GM10266 (cell line): ENCODE results near the gene OLIG2.
A peak's percentile ranks its signal among the peaks of the same experiment; 100 is the strongest.

Experiments used
- DNase-seq: peaks from one replicate; pipeline ENCODE4 v3.0.0; 2012; ENCODE audit errors: extremely low spot score
- CTCF ChIP-seq: IDR thresholded peaks from 2 replicates; pipeline ENCODE4 v1.5.1; 2012; ENCODE audit warnings: mild to moderate bottlenecking, low read depth; ENCODE audit not compliant: control insufficient read depth, insufficient read depth; ENCODE audit errors: missing control alignments

OLIG2 gene

DNA sequence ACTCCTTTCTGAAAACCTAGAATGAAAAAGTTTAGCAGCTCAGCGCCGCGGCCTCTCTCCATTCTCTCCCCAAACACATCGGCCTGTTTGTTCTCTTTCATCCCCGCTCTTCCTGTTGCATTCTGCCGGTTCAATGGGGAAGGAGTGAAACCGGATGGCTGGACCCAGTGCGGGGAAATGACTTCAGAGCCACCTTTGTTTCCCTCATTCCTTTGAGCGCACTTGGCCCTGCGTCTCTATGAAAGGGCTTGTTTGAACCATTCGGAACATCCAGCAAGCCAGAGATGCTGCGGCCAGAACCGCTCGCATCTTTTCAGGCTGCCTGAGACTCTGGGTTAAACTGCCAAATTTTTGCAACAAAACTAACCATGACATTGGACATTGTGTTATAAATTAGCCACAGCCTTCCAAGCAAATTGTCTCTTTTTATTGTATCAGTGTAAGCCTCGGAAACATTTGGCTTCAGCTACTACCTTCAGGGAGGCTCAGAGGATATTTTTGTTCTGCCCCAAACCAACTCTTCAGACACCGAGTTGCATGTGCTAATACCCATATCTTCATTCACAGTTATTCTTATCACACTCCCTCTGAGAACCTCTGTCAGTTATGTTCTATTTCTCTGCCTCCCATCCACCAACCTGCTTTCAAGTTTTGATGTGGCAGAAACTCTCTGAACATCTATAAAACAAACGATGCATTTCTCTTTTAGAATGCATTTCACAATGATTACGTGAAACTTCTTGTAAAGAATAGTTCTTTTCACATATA is 39.1 kb downstream of the OLIG2 start:
- no peak for DNase-seq
- no peak for TF ChIP-seq CTCF

GRCh38 chr21:33067043-33067442 is 41.3 kb downstream of the OLIG2 start:
- no peak for DNase-seq
- TF ChIP-seq CTCF: no peak

- no peak for TF ChIP-seq CTCF
- DNase-seq: no peak
Measured at GRCh38 chr21:33067457-33067856, 41.7 kb downstream of the OLIG2 start.

DNA sequence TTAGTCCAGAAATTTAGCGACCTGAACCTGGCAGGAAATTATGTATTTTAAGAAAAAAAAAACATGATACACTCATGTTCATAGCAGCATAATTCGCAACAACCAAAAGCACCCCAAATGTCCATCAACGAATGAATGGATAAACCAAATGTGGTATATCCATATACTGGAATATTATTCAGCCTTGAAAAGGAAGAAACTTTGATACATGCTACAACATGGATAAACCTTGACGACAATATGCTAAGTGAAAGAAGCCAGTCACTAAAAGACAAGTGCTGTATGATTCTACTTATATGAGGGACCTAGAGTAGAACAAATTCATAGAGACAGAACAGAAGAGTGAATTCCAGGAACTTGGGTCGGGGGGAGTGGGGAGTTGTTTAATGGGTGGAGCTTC is 43.5 kb downstream of the OLIG2 start:
- DNase-seq: no peak

DNA sequence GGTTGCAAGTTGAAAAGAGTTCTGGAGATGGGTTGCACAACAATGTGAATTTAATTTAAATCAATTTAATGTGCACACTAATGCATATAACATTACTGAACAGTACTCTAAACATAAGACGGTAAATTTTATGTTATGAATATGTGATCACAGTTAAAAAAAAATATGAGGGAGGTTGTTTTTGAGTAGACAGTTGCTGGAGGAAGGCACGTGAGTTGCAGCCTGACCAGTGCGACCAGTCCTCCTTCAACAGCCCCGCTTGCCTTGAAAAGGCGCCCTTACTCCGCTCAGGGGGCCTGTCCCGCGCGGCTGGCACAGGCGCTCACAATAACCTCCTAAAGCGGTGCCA is 43.9 kb downstream of the OLIG2 start:
- no peak for TF ChIP-seq CTCF
- no peak for DNase-seq

More for the DNA sequence above, 43.5 kb downstream of the OLIG2 start:
- no peak for TF ChIP-seq CTCF

DNA sequence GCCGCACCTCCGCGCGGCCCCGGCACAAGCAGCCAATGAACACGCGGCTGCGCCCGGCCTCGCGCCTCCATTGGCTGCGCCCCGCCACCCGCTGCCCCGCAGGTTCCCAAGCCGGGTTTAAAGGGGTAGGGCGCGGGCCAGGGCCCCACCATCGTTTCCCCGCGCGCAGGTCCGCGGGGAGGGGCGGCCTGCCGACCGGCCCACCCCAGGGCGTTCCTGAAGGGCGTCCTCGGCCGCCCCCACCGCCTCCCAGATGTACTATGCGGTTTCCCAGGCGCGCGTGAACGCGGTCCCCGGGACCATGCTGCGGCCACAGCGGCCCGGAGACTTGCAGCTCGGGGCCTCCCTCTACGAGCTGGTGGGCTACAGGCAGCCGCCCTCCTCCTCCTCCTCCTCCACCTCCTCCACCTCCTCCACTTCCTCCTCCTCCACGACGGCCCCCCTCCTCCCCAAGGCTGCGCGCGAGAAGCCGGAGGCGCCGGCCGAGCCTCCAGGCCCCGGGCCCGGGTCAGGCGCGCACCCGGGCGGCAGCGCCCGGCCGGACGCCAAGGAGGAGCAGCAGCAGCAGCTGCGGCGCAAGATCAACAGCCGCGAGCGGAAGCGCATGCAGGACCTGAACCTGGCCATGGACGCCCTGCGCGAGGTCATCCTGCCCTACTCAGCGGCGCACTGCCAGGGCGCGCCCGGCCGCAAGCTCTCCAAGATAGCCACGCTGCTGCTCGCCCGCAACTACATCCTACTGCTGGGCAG is 44.4 kb downstream of the OLIG2 start, which contains the start of gene OLIG1:
TSS of gene OLIG1 (plus strand) at position 148 of the 750 bp plus-strand sequence. CDS start at position 254, 106 bp downstream.
- DNase-seq: peak; percentile 58
- TF ChIP-seq CTCF: no peak

DNA sequence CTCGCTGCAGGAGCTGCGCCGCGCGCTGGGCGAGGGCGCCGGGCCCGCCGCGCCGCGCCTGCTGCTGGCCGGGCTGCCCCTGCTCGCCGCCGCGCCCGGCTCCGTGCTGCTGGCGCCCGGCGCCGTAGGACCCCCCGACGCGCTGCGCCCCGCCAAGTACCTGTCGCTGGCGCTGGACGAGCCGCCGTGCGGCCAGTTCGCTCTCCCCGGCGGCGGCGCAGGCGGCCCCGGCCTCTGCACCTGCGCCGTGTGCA is 44.9 kb downstream of the OLIG2 start:
- no peak for DNase-seq
- no peak for TF ChIP-seq CTCF
